GM21737 (cell line): ENCODE results near the gene IL17RB.

ENCODE experiments used
- ATAC-seq: cut with Tn5 transposase; IDR thresholded peaks from one replicate; pipeline ENCODE4 v1.9.1; 2021; ENCODE audit warnings: mild to moderate bottlenecking, moderate library complexity; ENCODE audit not compliant: unreplicated experiment

IL17RB gene

GRCh38 chr3:53828581-53828980 lies 17.8 kb upstream of the IL17RB start:
- no peak for ATAC-seq

DNA sequence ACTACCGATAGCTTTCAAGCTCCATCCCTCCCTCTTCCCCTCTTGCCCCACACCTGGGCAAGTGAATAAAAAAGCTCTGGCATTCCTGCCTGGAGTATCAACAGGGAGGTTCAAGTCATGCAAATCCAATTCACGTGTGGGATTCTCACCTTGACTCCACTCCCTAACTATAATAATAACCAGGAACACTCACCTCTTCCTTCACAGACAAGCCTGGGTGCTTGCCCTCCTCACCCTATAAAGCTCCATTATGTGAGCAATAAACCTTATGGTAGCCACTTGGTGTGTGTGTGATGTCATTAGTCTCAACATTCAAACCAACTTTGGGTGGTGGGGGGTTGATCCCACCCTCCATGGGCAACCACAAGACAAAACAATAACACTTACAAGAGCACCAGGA lies 16.8 kb upstream of the IL17RB start:
- no peak for ATAC-seq

GRCh38 chr3:53830944-53831343 lies 15.4 kb upstream of the IL17RB start:
- no peak for ATAC-seq

- no peak for ATAC-seq
Observed at GRCh38 chr3:53833053-53833645, 13.2 kb upstream of the IL17RB start.

DNA sequence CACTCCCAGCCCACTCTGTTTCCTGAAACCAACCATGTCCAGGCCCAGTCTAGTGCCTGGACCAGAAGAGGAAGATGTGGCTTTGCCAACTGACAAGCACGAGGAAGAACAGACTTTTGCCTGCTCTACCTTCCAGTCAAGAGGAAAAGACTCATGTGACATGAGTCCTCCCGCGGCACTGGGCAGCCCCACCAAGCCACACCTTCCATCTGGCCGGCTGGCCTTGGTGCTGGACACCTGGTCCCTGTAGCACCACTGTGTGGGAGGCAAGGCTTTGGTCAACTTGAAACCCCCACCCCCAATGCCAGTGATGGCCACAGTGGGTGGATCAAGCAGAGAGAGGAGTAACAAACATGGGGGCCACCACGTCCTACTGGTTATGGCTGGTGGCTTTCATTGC lies 12.7 kb upstream of the IL17RB start:
- ATAC-seq = no peak

- no peak for ATAC-seq
Observed at GRCh38 chr3:53834429-53835095, 11.8 kb upstream of the IL17RB start.

DNA sequence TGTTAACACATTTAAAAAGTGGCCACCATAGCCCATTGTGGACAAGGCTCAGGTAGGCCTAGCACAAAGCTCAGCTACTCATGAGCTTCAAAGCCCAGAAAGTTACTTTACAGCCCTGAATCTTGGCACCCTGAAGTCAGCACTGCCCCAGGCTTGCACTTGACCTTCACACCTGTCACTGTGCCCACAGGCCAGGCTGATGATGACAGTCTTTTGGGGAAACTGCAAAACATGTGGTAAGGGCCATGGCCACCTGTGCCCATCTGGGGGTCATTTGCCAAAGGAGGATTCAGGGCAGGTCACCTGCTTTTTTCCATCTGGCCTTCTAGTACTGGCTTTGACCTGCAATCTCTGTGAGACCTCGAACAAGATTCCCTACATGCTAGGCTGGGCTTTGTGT lies 11.1 kb upstream of the IL17RB start:
- no peak for ATAC-seq

GRCh38 chr3:53836084-53836872 lies 10.1 kb upstream of the IL17RB start:
- no peak for ATAC-seq

DNA sequence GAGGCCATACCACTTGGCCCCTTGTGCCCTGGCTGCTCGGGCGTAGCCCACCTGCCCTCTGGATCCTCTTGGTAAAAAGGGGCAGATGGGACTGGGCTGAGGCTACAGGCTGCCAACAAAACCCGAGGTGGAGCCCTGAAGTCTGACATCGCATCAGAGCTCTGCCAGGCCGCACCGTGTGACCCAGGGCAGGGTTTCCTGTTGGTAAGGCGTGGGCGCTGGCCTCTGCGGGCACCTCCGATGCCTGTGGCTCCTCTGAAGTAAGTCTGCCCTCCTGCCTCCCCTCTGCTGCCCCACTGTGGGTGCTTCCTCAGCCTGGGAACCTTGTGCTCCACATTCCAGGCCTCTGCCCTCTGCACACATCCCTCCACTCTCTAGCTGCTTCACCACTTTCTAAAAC lies 9.0 kb upstream of the IL17RB start:
- ATAC-seq = no peak

GRCh38 chr3:53841296-53841695 lies 5.1 kb upstream of the IL17RB start:
- no peak for ATAC-seq

- no peak for ATAC-seq
Observed at GRCh38 chr3:53842436-53843194, 3.8 kb upstream of the IL17RB start.

DNA sequence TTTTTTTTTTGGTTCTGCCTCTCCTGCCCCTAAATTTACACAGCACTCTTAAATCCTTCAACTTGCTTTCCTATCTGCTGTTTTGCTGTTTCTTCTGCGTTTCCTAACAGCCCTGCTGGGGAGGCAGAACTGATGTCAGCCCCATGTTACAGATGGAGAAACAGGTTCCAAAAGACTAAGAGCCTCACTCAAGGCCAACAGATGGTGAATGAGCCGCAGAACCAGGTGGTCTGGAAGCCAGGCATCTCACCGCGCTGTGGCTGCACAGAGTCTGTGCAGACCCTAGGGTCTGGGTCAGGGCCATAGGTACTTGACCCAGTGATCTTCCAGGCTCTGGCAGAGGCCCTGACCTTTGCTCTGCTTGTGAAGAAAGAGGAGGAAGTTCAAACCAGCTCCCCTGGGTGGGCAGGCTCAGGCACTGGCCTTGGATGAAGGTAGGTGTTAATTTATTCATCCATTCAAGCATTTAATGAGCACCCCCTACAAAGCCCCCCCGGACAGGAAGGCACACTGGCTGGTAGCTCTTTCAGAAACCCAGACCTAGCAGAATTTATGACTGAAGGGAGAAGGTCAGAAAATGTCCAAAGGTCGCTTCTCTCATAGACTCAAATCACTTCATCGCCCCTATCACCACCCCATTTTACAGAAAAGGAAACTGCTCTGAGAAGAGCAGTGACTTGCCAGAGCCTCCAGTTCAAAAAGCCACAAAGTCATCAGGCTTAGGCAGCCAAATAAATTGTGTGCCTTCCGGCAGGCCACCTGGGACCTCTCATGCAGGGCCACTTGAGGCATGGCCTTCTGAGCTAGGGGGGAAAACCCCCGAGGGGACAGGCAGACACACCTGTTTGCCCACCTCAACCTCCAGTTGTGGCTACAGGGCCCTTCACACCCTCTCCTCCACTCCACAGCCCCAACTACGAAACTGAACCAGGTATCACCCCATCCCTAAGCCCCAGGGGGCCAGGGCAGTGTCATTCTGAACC lies 2.9 kb upstream of the IL17RB start:
- peak; percentile 56 for ATAC-seq

- ATAC-seq = no peak
Observed at GRCh38 chr3:53844262-53845102, 1.9 kb upstream of the IL17RB start.

DNA sequence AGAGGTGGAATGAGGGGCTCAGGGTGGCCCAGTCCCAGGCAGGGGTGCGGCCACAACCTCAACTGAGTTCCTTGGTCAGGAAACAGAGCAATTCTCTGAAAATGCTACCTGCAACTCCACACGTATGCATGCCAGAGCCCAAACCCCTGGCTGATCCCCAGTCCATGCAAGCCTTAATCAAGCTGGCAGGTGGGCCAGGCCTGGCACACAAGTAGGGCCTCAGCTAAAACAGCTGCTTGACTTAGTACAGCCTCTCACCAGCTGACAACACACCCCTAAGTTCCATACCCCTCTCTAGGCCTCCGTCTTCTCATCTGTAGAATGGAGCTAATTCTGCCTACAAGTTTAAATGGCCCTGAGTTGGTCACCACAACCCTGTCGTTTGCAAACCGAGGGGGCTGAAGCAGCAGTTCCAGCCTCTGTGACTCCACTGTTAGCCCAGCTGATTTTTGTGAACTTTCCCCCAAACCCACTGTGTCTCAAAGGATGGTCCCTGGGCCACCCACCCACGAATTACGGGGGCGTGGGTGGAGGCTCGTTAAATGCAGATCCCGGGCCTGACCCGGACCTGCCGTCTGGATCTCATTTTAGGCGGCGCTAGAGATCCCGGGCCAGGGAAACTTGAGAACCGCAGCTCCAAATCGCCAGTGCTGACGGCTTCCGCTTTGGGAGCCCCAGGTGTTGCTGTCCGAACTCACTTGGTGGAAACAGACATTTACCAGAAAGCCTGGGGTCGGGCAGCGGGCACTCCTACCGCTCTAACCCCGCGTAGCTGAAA lies 1.1 kb upstream of the IL17RB start:
- ATAC-seq = peak; percentile 14

- no peak for ATAC-seq
Observed at GRCh38 chr3:53845881-53846133, 561 bp upstream of the IL17RB start.

- no peak for ATAC-seq
Observed at GRCh38 chr3:53846851-53847155, 435 bp downstream of the IL17RB start.

DNA sequence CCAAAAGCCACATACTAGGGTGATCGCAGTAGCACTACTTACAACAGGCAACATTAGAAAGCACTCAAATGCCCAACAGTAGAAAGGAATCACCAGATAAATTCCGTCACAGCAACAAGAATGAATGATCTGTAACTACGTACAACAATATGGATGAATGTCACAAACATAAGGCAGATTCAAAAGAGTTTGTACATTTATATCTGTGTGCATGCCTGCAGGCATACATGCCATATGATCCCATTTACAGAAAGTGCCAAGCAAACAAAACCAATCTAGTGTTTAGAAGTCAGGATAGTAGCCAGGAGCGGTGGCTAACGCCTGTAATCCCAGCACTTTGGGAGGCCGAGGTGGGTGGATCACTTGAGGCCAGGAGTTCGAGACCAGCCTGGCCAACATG lies 3.5 kb downstream of the IL17RB start:
- no peak for ATAC-seq

GRCh38 chr3:53850895-53851294 lies 4.5 kb downstream of the IL17RB start:
- no peak for ATAC-seq

- ATAC-seq = no peak
Observed at GRCh38 chr3:53856964-53857363, 10.6 kb downstream of the IL17RB start.
